ENCODE data around the gene FBLN5.

- TF ChIP-seq CTCF (conservative IDR thresholded peaks at IDR 0.05 in 1 of 2, IDR thresholded peaks at IDR 0.05 in 1 of 2; ENCODE audit: low read depth in 1 of 2, low read length in 2 of 2) (no peak), EZH2 (IDR thresholded peaks at IDR 0.05; ENCODE audit: low read length, missing control alignments) (no peak)
Observed at GRCh38 chr14:91935586-91935985, 11.9 kb downstream of the FBLN5 start.

All from fibroblast of lung (primary cell).